Panc1 (cell line): ENCODE measurements around the gene SHC1.

Experiments
- CTCF ChIP-seq: fragments of 450-650 bp; IDR thresholded peaks from 2 replicates; pipeline ENCODE4 v1.5.1; 2017; ENCODE audit warnings: mild to moderate bottlenecking
- POLR2AphosphoS5 ChIP-seq: IDR thresholded peaks from 2 replicates; pipeline ENCODE4 v1.6.1; 2012; ENCODE audit warnings: mild to moderate bottlenecking, low read depth, low read length, moderate library complexity
- REST ChIP-seq, 2 experiments: IDR thresholded peaks; 2 replicates each; pipeline ENCODE4 v1.6.1; 2011 to 2012; ENCODE audit warnings: low read depth in 2 of 2, control low read depth in 1 of 2, low read length in 1 of 2, mild to moderate bottlenecking in 1 of 2, moderate library complexity in 1 of 2; ENCODE audit not compliant: insufficient read depth in 1 of 2
- SIN3A ChIP-seq: IDR thresholded peaks from 2 replicates; pipeline ENCODE4 v1.6.1; 2012; ENCODE audit warnings: low read depth, mild to moderate bottlenecking, low read length, moderate library complexity, borderline replicate concordance; ENCODE audit not compliant: insufficient read depth
- TCF7L2 ChIP-seq: IDR thresholded peaks from 2 replicates; pipeline ENCODE4 v1.6.1; 2011; ENCODE audit warnings: mild to moderate bottlenecking, low read depth, low read length, inconsistent platforms

- TF ChIP-seq CTCF (no peak), REST (IDR thresholded peaks at IDR 0.05; ENCODE audit: insufficient read depth in 1 of 2, low read depth in 2 of 2, low read length in 1 of 2) (no peak), POLR2AphosphoS5 (peak; percentile 55; the same call in 1 of the 2 replicates), TCF7L2 (peak; percentile 26; the same call in 1 of the 2 replicates), SIN3A (no peak; the same call in 1 of the 2 replicates)
Measured at GRCh38 chr1:155000726-155001424, 30.3 kb upstream of the SHC1 start.
